ENCODE results near the gene SLC9A9.

SLC9A9 gene

GRCh38 chr3:143484846-143485512 is 363.3 kb downstream of the SLC9A9 start:
- DNase-seq = no peak

GRCh38 chr3:143483214-143483613 is 365.1 kb downstream of the SLC9A9 start:
- no peak for DNase-seq

- DNase-seq = no peak
Measured at GRCh38 chr3:143482106-143483088, 365.9 kb downstream of the SLC9A9 start.

- DNase-seq = no peak
Measured at GRCh38 chr3:143480344-143480743, 367.9 kb downstream of the SLC9A9 start.

- DNase-seq = no peak
Measured at GRCh38 chr3:143479727-143480126, 368.5 kb downstream of the SLC9A9 start.

GRCh38 chr3:143478115-143478693 is 370.1 kb downstream of the SLC9A9 start:
- no peak for DNase-seq

GRCh38 chr3:143476965-143477640 is 371.2 kb downstream of the SLC9A9 start:
- DNase-seq = no peak

- no peak for DNase-seq
Measured at GRCh38 chr3:143475981-143476380, 372.3 kb downstream of the SLC9A9 start.

- no peak for DNase-seq
Measured at GRCh38 chr3:143472731-143473523, 375.3 kb downstream of the SLC9A9 start.

GRCh38 chr3:143471705-143472104 is 376.6 kb downstream of the SLC9A9 start:
- no peak for DNase-seq

- no peak for DNase-seq
Measured at GRCh38 chr3:143469159-143469558, 379.1 kb downstream of the SLC9A9 start.

GRCh38 chr3:143465666-143466065 is 382.6 kb downstream of the SLC9A9 start:
- DNase-seq = no peak

GRCh38 chr3:143464850-143465249 is 383.4 kb downstream of the SLC9A9 start:
- DNase-seq = no peak

GRCh38 chr3:143455480-143455879 is 392.8 kb downstream of the SLC9A9 start:
- DNase-seq = no peak

- DNase-seq = no peak
Measured at GRCh38 chr3:143450632-143451031, 397.6 kb downstream of the SLC9A9 start.

- DNase-seq = no peak
Measured at GRCh38 chr3:143447491-143447890, 400.8 kb downstream of the SLC9A9 start.

- no peak for DNase-seq
Measured at GRCh38 chr3:143445118-143445517, 403.1 kb downstream of the SLC9A9 start.

GRCh38 chr3:143443851-143444331 is 404.4 kb downstream of the SLC9A9 start:
- peak; percentile 55 for DNase-seq

- DNase-seq = peak; percentile 24
Measured at GRCh38 chr3:143442814-143443447, 405.3 kb downstream of the SLC9A9 start.

- DNase-seq = no peak
Measured at GRCh38 chr3:143441516-143442171, 406.6 kb downstream of the SLC9A9 start.

GRCh38 chr3:143439817-143440216 is 408.5 kb downstream of the SLC9A9 start:
- DNase-seq = no peak
